Nephron progenitor cell (in vitro differentiated cells): Measurements from ENCODE around the gene ZNF524.

Source experiments
- DNase-seq: peaks from one replicate; pipeline ENCODE4 v3.0.0; 2021
- H3K27ac Mint-ChIP-seq: 2 replicates; pipeline ENCODE4 v1.8.0; 2021; ENCODE audit warnings: mild to moderate bottlenecking, moderate library complexity, mixed read lengths
- H3K27me3 Mint-ChIP-seq: 2 replicates; pipeline ENCODE4 v1.8.0; 2021; ENCODE audit warnings: mild to moderate bottlenecking, low read depth, mixed read lengths; ENCODE audit not compliant: poor library complexity
- H3K36me3 Mint-ChIP-seq: 2 replicates; pipeline ENCODE4 v1.8.0; 2021; ENCODE audit warnings: low read depth, mixed read lengths
- H3K4me1 Mint-ChIP-seq: 2 replicates; pipeline ENCODE4 v1.8.0; 2021; ENCODE audit warnings: mixed read lengths
- H3K4me3 Mint-ChIP-seq: 2 replicates; pipeline ENCODE4 v1.8.0; 2021; ENCODE audit warnings: mild to moderate bottlenecking, moderate library complexity, mixed read lengths
- H3K9me3 Mint-ChIP-seq: 2 replicates; pipeline ENCODE4 v1.8.0; 2021; ENCODE audit warnings: mild to moderate bottlenecking, moderate library complexity, mixed read lengths
- TF ChIP-seq, protein P1 (sequence below): fragments of 200-600 bp; sonication (generic); IDR thresholded peaks from 2 replicates; pipeline ENCODE4 v1.5.0; 2021; ENCODE audit warnings: antibody characterized with exemption

The ZNF524 gene

DNA sequence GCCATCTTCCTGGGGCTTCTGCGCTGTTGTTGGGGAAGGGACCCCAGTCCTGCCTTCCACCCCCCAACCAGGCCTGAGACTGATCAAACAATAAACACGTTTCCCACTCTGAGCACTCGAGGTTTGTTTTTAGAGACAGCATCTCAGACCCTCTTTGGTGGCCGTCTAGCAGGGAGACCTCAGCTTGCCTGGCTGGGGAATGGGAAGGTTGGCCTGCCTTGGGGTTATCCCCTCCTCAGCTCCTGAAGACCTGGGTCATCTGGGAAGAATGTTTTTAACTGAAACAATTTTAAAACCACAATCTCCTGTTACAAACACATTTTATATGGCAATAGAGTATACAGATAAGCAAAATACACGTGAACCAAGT, 45.4 kb downstream of the ZNF524 start:
- Mint-ChIP-seq H3K4me1 (peaks cover 63% of the 10 kb centered on the region), H3K36me3 (peaks cover 13% of the 10 kb centered on the region), H3K27ac (no peak overlapping the region), H3K9me3 (no peaks in the 10 kb centered on the region), H3K4me3 (peak overlapping the region; percentile 69), H3K27me3 (no peaks in the 10 kb centered on the region)
- TF ChIP-seq, protein P1, sequence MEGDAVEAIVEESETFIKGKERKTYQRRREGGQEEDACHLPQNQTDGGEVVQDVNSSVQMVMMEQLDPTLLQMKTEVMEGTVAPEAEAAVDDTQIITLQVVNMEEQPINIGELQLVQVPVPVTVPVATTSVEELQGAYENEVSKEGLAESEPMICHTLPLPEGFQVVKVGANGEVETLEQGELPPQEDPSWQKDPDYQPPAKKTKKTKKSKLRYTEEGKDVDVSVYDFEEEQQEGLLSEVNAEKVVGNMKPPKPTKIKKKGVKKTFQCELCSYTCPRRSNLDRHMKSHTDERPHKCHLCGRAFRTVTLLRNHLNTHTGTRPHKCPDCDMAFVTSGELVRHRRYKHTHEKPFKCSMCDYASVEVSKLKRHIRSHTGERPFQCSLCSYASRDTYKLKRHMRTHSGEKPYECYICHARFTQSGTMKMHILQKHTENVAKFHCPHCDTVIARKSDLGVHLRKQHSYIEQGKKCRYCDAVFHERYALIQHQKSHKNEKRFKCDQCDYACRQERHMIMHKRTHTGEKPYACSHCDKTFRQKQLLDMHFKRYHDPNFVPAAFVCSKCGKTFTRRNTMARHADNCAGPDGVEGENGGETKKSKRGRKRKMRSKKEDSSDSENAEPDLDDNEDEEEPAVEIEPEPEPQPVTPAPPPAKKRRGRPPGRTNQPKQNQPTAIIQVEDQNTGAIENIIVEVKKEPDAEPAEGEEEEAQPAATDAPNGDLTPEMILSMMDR = no peak
- DNase-seq = no peak

DNA sequence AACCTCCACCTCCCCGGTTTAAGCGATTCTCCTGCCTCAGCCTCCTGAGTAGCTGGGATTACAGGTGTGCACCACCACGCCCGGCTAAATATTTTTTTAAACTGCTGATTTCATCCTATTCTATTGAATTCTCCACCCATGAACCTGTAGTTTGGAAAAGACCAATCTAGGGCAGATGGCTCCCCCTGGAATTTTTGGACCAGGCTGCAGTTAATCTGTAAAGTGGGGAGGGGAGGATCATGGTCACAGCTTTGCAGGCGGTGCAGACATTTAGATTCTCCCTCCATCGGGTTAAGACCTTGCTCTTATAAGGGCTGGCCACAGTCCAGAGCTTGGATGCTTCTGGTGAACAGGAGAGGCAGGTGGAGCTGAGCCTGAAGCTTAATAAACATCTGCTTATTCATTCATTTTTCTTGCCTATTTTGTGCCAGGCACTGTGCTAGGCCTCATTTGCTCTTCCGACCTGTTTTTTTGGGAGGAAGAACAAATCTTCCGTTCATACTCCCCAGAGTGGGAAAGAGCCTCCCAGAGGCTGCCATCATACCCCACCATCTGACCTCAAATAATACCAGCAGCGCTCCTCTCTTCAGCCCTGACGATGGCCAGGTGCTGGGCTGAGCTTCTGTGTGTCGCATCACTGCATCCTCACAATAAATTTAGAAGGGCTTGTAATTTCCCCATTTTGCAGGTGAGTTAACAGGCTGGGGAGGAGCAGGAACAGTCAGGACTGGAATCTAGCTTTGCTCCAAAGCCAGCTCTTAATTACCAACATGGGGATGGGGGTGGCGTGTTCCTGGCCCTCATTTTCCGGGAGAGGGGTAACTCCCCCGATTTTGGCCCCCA, 47.0 kb downstream of the ZNF524 start:
- H3K27me3 Mint-ChIP-seq = no peaks in the 10 kb centered on the region
- no peak for DNase-seq
- H3K9me3 Mint-ChIP-seq = no peaks in the 10 kb centered on the region
- peak overlapping the region; percentile 84 for H3K4me3 Mint-ChIP-seq
- peaks cover 53% of the 10 kb centered on the region for H3K4me1 Mint-ChIP-seq
- peak overlapping the region; percentile 78 for H3K27ac Mint-ChIP-seq
- H3K36me3 Mint-ChIP-seq = peaks cover 18% of the 10 kb centered on the region
- TF ChIP-seq, protein P1 = no peak

DNA sequence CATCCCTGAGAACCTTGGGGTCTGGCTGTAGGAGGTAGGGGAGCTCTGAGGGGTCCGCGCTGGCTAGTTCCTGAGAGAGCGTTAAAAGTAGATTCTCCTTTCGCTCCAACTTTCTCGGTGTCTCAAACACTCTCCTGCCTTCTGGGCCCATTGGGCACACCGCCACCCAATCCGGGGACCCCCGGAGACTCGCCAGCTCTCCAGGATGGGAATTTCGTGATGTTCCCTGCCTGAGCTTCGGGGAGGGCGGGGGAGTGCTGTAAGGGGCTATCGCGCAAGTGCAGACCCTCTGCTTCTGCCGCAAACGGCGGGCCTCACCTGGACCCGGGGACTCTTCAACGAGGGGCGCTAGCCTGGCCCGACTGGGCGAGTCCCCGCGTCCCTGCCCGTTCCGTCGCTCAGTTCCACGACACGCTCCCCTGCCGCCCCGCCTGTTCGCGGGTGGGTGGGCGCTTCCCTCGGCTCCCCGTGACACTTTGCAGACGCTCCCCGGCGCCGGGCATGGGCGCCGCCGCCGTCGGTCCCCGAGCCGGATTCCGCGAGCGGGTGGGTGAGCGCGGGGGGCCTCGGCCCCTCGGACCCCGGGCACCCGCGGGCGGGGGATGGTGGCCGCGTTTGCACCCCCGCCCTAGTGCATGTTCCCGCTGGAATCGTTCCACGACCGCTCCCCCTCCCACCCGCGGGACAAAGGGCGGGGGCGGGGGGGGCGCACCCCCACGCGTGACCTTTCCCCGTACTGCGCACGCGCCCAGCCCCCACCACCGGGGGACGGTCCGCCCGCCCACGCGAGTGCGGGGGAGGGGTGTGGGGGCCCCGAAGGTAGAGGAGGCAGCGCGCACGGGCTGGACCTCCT, 47.9 kb downstream of the ZNF524 start, which contains the start of gene CCDC106:
CCDC106 (plus strand) TSS at position 481 of the 853 bp plus-strand sequence. CDS start 835 bp downstream, outside the sequence.
- H3K9me3 Mint-ChIP-seq = no peaks in the 10 kb centered on the region
- peak within 1 kb of the TSS; percentile 61 for H3K27ac Mint-ChIP-seq
- peak within 1 kb of the TSS; percentile 85 for H3K4me3 Mint-ChIP-seq
- H3K36me3 Mint-ChIP-seq = peaks cover 21% of the 10 kb centered on the region
- H3K27me3 Mint-ChIP-seq = no peaks in the 10 kb centered on the region
- DNase-seq = peak; percentile 79
- peaks cover 48% of the 10 kb centered on the region for H3K4me1 Mint-ChIP-seq
- TF ChIP-seq, protein P1 = no peak

DNA sequence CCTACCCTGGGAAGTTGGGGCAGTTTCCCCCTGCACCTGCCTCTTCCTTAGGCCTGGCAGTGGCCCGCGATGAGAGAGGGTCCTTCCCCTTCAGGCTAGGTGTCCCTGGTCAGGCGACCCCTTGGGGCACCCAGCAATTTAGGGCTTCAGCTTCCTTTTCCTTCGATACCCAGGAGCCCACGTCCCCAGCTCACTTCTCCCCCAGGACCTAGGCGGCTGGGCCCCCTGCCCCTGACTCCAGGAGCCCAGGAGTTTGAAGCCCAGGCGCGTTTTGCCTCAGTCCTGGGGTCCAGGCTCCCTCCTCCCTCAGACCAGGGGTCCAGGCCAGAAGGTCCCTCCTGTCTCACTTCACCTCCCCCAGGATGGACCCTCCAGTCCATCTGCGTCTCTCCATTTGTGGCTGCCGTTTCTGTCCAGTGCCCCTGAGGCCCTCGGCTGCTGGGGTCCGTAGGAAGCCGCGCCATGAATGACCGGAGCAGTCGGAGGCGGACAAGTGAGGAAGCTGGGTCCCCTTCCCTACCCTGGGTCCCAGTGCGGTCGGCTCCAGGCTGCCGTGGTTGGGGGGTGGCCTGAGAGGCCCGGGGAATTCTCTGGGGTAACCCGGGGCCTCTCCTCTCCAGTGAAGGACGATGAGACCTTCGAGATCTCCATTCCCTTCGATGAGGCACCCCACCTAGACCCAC, 48.6 kb downstream of the ZNF524 start:
- peak overlapping the region; percentile 61 for H3K27ac Mint-ChIP-seq
- H3K36me3 Mint-ChIP-seq = peaks cover 21% of the 10 kb centered on the region
- no peak for DNase-seq
- TF ChIP-seq, protein P1 = no peak
- H3K4me3 Mint-ChIP-seq = peak overlapping the region; percentile 85
- H3K27me3 Mint-ChIP-seq = no peaks in the 10 kb centered on the region
- H3K4me1 Mint-ChIP-seq = peaks cover 40% of the 10 kb centered on the region
- no peaks in the 10 kb centered on the region for H3K9me3 Mint-ChIP-seq

DNA sequence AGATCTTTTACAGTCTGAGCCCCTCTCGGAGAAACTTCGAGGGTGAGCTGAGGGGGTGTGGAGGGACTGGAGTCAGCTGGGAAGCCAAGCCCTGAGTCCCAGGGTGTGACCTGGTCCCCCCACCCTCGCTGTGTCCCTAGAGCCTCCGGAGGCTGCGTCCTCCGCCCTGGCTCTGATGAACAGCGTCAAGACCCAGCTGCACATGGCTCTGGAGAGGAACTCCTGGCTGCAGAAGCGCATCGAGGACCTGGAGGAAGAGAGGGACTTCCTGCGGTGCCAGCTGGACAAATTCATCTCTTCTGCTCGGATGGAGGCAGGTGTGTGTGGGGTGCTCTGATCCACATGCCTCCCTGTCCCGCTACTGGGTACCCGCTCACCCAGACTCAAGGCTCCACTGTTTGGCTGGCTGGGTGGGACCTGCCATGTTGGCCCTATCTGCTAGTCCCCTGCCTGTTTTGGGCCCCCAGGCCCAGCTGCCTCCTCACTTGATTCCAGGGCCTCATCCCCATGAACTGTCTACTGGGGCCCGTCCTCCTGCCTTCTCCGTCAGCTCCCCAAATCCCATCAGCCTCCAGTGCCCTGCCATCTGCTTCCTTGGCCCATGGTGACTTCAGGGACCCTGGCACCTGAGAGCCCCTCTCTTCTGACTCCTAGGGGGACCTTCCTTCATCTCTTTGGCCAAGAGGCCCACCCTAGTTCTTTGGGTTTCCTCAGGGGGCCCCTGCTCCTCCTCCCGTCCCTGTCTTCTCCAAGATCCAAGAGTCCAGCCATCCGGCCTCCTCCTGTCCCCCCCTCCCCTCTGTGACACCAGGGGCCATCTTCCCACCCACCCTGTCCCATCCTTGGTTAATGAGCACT, 49.4 kb downstream of the ZNF524 start:
- Mint-ChIP-seq H3K27me3 (no peaks in the 10 kb centered on the region), H3K4me1 (peaks cover 33% of the 10 kb centered on the region), H3K36me3 (peaks cover 21% of the 10 kb centered on the region), H3K4me3 (peak overlapping the region; percentile 85), H3K9me3 (no peaks in the 10 kb centered on the region), H3K27ac (no peak overlapping the region)
- TF ChIP-seq, protein P1 = no peak
- DNase-seq = no peak
